Right hindlimb (tissue), 1 donor: ENCODE results near the gene RBPJL.
"Not testable (repeated sequence)": the region's sequence is repeated elsewhere in the genome, so short reads cannot be mapped to it uniquely, and the experiment has no call there.

Source experiments
- DNase-seq: peaks from one replicate; pipeline ENCODE4 v3.0.0-alpha.2; 2018

RBPJL gene

GRCh38 chr20:45344168-45344860 lies 37.7 kb downstream of the RBPJL start:
- no peak for DNase-seq

- DNase-seq, result no peak
These were observed 38.7 kb downstream of the RBPJL start for GRCh38 chr20:45345104-45345936.

- no peak for DNase-seq
These were observed 39.7 kb downstream of the RBPJL start for GRCh38 chr20:45346291-45346718.

- DNase-seq, result no peak
These were observed 40.2 kb downstream of the RBPJL start for GRCh38 chr20:45346851-45347250.

GRCh38 chr20:45347297-45347935 lies 40.8 kb downstream of the RBPJL start:
- no peak for DNase-seq

- peak; percentile 65 for DNase-seq
These were observed 41.5 kb downstream of the RBPJL start, which contains the start of gene SDC4 for GRCh38 chr20:45347936-45348778. Gene SDC4, minus strand, starts transcription at chr20:45348424. Its CDS starts 40 bp downstream, at chr20:45348384.

GRCh38 chr20:45350217-45350616 lies 43.6 kb downstream of the RBPJL start:
- DNase-seq, result no peak

- DNase-seq, result not testable (repeated sequence)
These were observed 44.2 kb downstream of the RBPJL start for GRCh38 chr20:45350795-45351194.

- DNase-seq, result no peak
These were observed 46.1 kb downstream of the RBPJL start for GRCh38 chr20:45352729-45353128.

GRCh38 chr20:45353746-45354145 lies 47.1 kb downstream of the RBPJL start:
- no peak for DNase-seq

- DNase-seq, result no peak
These were observed 48.0 kb downstream of the RBPJL start for GRCh38 chr20:45354423-45355208.

- no peak for DNase-seq
These were observed 48.8 kb downstream of the RBPJL start for GRCh38 chr20:45355209-45356084.

GRCh38 chr20:45358282-45359068 lies 51.8 kb downstream of the RBPJL start:
- peak; percentile 64 for DNase-seq

- DNase-seq, result peak; percentile 45
These were observed 52.4 kb downstream of the RBPJL start for GRCh38 chr20:45359069-45359405.

GRCh38 chr20:45359406-45360148 lies 52.9 kb downstream of the RBPJL start:
- DNase-seq, result no peak

GRCh38 chr20:45361793-45362192 lies 55.2 kb downstream of the RBPJL start:
- no peak for DNase-seq

- DNase-seq, result peak; percentile 99
These were observed 56.4 kb downstream of the RBPJL start, which contains the start of gene SYS1 for GRCh38 chr20:45362804-45363610. Gene SYS1, plus strand, starts transcription at chr20:45363156. Its CDS starts 376 bp downstream, at chr20:45363532.
